Right lobe of liver (tissue), 6 donors: ENCODE data around the gene ARPC5. TPM values are rescaled to one million over a fixed set of nuclear protein-coding genes. Genes with fewer than 3 reads are reported as not detected.
A peak's percentile ranks its signal among the peaks of the same experiment; 100 is the strongest.

Source experiments
- ATAC-seq, 4 donors: fragments of 200-7000 bp; cut with Tn5 transposase; one replicate each; pipeline ENCODE4 v1.9.1; 2020; ENCODE audit warnings: mild to moderate bottlenecking in 4 of 4, moderate library complexity in 4 of 4
- DNase-seq, 3 donors: peaks; one replicate each; pipeline ENCODE4 v3.0.0-alpha.2; 2020
- H3K27ac ChIP-seq, 3 donors: fragments of 200-600 bp; one replicate each; pipeline ENCODE4 v1.8.0; 2022
- H3K27me3 ChIP-seq, 2 donors: fragments of 200-600 bp; one replicate each; pipeline ENCODE4 v1.8.0; 2022
- H3K36me3 ChIP-seq, 4 donors: fragments of 200-600 bp; sonication (generic) in 1 of 4; one replicate each; pipeline versions ENCODE4 v1.5.1 to v1.8.0; 2017 to 2022; ENCODE audit warnings: control low read depth in 1 of 4
- H3K4me1 ChIP-seq, 4 donors: fragments of 200-600 bp; sonication (generic) in 1 of 4; one replicate each; pipeline versions ENCODE4 v1.5.1 to v1.8.0; 2017 to 2022; ENCODE audit warnings: control low read depth in 1 of 4
- H3K4me3 ChIP-seq, 3 donors: fragments of 200-600 bp; one replicate each; pipeline ENCODE4 v1.8.0; 2022
- H3K9me3 ChIP-seq, 4 donors: fragments of 200-600 bp; sonication (generic) in 1 of 4; one replicate each; pipeline versions ENCODE4 v1.5.1 to v1.8.0; 2017 to 2022; ENCODE audit warnings: control low read depth in 1 of 4
- POLR2A ChIP-seq: fragments of 450-650 bp; IDR thresholded peaks from one replicate; pipeline ENCODE4 v1.6.1; 2017; ENCODE audit warnings: antibody characterized with exemption, mild to moderate bottlenecking
- WGBS: methylation state at CpG from one replicate; pipeline ENCODE4 v1.1.6; 2018; ENCODE audit warnings: low coverage, low lambda C conversion rate; ENCODE audit not compliant: insufficient coverage; ENCODE audit errors: missing lambda C conversion rate; 5-methylcytosine and 5-hydroxymethylcytosine counted together
- intact Hi-C, 2 donors: fragments of 100-400 bp; cut with DNase I; formaldehyde crosslinking; loops; one replicate each; pipeline versions ENCODE4 v1.11.2 to v1.14.1; 2022
- total RNA-seq, 6 experiments: library from RNA; depleted of rRNA in 2 of 6; stranded (reverse); fragments of >200 nt in 2 of 6; fragmentation: NEBNext Ultra II Directional in 3 of 6; extraction: Animal tissue kit (Norgen Biotek cat#: 25700) in 3 of 6; gene quantifications; one replicate each; pipeline versions ENCODE4 v1.1.0 to v1.2.4, GENCODE V29; 2016 to 2023
- TF ChIP-seq, protein P1 (sequence below), 4 donors: fragments of 200-600 bp in 3 of 4; fragments of 450-650 bp in 1 of 4; IDR thresholded peaks; one replicate each; pipeline versions ENCODE4 v1.5.1 to v1.8.0; 2016 to 2022; ENCODE audit warnings: antibody characterized with exemption in 4 of 4, mild to moderate bottlenecking in 2 of 4
- donor health status: DM: no; HTN: yes; CAD: no.
- donor health status: DM: no; HTN: no; CAD: no.
- donor health status: DM: no; HTN: no; CAD: no.
- donor health status: DM: no; HTN: yes; CAD: no.
- donor health status: DM: no; HTN: yes; CAD: no.

ARPC5 gene
- total RNA-seq, 6 experiments from 2014 or later: 23.6 to 70.5 (median 41.3) TPM

DNA sequence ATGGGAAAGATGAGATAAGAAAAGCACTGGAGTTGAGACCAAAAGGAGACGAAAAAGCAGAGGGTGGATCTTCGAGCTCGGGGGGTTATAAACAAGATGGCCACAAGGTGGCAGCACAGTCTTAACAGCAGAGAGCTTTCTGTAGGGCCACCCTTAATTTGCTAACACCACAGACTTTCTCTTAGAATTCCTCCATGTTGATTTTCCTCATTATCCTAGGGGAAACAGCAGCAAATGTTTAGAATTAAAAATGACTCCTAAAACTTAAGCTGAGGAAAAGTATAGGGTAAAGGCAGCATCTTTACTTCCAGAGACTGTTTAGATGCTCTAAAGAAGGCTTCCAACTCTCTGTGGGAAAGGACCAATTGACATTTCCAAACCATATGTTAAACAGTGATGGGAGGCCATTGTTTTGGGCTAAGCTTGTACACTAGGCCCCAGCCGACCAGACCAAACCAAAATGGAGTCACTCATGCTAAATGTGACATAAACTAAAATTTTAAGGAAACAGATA lies 20.0 kb upstream of the ARPC5 start:
- intact Hi-C loops: loop anchor here in 1 of 2 donors (10.0 kb wide), 1 partner anchor 259 kb away; no protein-coding TSS in a partner anchor
- WGBS: 3% methylated on average over 4 of the region's 4 CpGs

DNA sequence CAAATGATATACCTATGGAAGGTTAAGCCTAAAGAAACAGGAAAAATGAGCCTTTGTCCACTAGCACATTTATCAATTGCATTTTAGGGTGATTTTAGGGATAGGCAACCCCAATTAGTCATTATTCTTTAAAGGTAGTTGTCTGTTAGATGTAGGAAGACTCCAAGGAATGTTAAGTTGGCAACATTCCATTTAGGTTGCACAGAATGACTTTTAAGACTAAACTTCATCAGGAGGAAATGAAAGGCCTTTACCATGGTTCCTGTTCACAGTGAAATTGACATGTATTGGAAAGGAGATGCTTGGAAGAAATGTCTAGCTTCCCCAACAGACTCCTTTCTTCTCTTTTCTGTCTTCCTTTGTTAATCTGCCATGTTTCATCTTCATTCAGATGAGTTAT lies 19.1 kb upstream of the ARPC5 start:
- intact Hi-C loops: loop anchor here in 1 of 2 donors (10.0 kb wide), 1 partner anchor 260 kb away; no protein-coding TSS in a partner anchor
- no peaks in the 10 kb centered on the region for H3K27me3 ChIP-seq

More for the DNA sequence above, 20.0 kb upstream of the ARPC5 start:
- TF ChIP-seq, protein P1, sequence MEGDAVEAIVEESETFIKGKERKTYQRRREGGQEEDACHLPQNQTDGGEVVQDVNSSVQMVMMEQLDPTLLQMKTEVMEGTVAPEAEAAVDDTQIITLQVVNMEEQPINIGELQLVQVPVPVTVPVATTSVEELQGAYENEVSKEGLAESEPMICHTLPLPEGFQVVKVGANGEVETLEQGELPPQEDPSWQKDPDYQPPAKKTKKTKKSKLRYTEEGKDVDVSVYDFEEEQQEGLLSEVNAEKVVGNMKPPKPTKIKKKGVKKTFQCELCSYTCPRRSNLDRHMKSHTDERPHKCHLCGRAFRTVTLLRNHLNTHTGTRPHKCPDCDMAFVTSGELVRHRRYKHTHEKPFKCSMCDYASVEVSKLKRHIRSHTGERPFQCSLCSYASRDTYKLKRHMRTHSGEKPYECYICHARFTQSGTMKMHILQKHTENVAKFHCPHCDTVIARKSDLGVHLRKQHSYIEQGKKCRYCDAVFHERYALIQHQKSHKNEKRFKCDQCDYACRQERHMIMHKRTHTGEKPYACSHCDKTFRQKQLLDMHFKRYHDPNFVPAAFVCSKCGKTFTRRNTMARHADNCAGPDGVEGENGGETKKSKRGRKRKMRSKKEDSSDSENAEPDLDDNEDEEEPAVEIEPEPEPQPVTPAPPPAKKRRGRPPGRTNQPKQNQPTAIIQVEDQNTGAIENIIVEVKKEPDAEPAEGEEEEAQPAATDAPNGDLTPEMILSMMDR (IDR thresholded peaks at IDR 0.05): peak; percentile 86 to 94 (median 89)
- no peak for TF ChIP-seq POLR2A
- H3K9me3 ChIP-seq: no peaks in the 10 kb centered on the region
- no peak overlapping the region for H3K4me3 ChIP-seq
- H3K27me3 ChIP-seq: no peaks in the 10 kb centered on the region
- peaks cover 0 to 5% (median 0%) of the 10 kb centered on the region in 4 donors for H3K4me1 ChIP-seq
- H3K36me3 ChIP-seq: no peaks in the 10 kb centered on the region
- H3K27ac ChIP-seq: no peak overlapping the region
- ATAC-seq (peak; percentile 97 to 99 (median 98)), DNase-seq (peak; percentile 65 to 72 (median 66))

DNA sequence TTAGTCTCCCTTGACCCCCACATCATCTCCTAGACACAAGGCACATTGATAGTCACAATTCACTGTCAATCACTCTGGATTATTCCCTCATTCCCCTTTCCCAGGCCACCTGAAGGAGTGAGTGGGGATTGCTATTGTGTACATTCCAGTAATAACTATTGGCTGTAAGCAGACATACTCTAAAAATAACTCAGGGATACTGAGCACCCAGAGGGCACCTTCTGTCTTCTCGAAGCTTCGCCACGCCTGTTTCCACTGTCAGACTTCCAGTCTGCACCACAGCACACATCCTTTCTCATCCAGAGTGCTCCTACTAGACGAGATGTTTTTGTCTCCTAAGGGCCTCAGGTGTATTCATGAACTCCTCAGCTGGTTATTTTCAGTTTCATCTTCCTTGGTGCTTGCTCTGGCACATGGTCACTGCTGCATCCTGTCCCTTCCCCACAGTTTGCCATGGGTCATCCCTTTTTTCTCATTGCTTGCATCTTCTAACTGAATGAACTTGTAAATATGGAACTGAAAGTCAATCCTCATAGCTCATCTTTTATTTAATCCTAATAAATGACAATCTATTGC lies 18.4 kb upstream of the ARPC5 start:
- DNase-seq (no peak), ATAC-seq (peak in 1 of 4 donors; percentile 22)
- no peak overlapping the region for H3K4me3 ChIP-seq
- intact Hi-C loops: loop anchor here in 1 of 2 donors (10.0 kb wide), 1 partner anchor 261 kb away; no protein-coding TSS in a partner anchor
- no peaks in the 10 kb centered on the region for H3K9me3 ChIP-seq
- H3K27ac ChIP-seq: no peak overlapping the region
- TF ChIP-seq, protein P1 (IDR thresholded peaks at IDR 0.05): no peak
- TF ChIP-seq POLR2A: no peak
- no peaks in the 10 kb centered on the region for H3K27me3 ChIP-seq
- WGBS: 84% methylated on average over 4 of the region's 4 CpGs
- peaks cover 0 to 5% (median 0%) of the 10 kb centered on the region in 4 donors for H3K4me1 ChIP-seq
- H3K36me3 ChIP-seq: no peaks in the 10 kb centered on the region

More for the DNA sequence above, 19.1 kb upstream of the ARPC5 start:
- Histone ChIP-seq H3K4me3 (no peak overlapping the region), H3K27ac (no peak overlapping the region), H3K9me3 (no peaks in the 10 kb centered on the region), H3K36me3 (no peaks in the 10 kb centered on the region), H3K4me1 (peaks cover 0 to 5% (median 0%) of the 10 kb centered on the region in 4 donors)
- no peak for TF ChIP-seq POLR2A
- TF ChIP-seq, protein P1 (IDR thresholded peaks at IDR 0.05): no peak
- ATAC-seq (no peak), DNase-seq (no peak)

DNA sequence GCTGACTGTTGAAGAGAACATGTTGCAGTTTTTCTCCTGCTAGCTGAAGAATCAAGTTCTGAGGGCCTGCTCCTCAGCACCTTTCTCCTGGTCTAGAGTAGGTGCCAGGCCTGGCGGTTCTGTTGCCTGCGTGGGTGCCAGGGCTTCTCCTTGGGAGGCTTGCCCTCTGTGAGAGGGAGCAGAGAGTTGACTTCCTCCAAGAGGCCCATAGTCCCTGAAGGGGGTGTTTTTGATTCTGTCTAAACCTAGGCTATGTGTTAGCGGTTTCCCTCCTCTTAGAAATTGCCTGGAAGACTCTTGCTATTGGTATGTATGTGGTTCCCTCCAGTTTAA lies 17.8 kb upstream of the ARPC5 start:
- TF ChIP-seq, protein P1 (IDR thresholded peaks at IDR 0.05): no peak
- TF ChIP-seq POLR2A: no peak
- intact Hi-C loops: loop anchor here in 1 of 2 donors (10.0 kb wide), 1 partner anchor 261 kb away; no protein-coding TSS in a partner anchor
- WGBS: no CpG with 5 or more reads among the region's 3 CpGs
- ATAC-seq (no peak), DNase-seq (no peak)
- no peaks in the 10 kb centered on the region for H3K9me3 ChIP-seq
- H3K36me3 ChIP-seq: no peaks in the 10 kb centered on the region
- H3K27ac ChIP-seq: no peak overlapping the region
- H3K4me3 ChIP-seq: no peak overlapping the region
- H3K27me3 ChIP-seq: no peaks in the 10 kb centered on the region
- H3K4me1 ChIP-seq: peaks cover 0 to 5% (median 0%) of the 10 kb centered on the region in 4 donors
